ENCODE results near the gene ITPR2.
A peak's percentile ranks its signal among the peaks of the same experiment; 100 is the strongest.

Gene ITPR2

GRCh38 chr12:26345471-26346003 lies 487.5 kb downstream of the ITPR2 start:
- Mint-ChIP-seq H3K27ac (no peak overlapping the region), H3K4me1 (ENCODE audit: low read depth) (peaks cover 16% of the 10 kb centered on the region), H3K9me3 (no peaks in the 10 kb centered on the region), H3K4me3 (peak overlapping the region; percentile 34), H3K36me3 (ENCODE audit: low read depth) (no peaks in the 10 kb centered on the region), H3K27me3 (ENCODE audit: low read depth) (no peaks in the 10 kb centered on the region)

- Mint-ChIP-seq H3K9me3 (no peaks in the 10 kb centered on the region), H3K36me3 (ENCODE audit: low read depth) (peaks cover 7% of the 10 kb centered on the region), H3K4me1 (ENCODE audit: low read depth) (peaks cover 16% of the 10 kb centered on the region), H3K4me3 (no peak overlapping the region), H3K27ac (no peak overlapping the region), H3K27me3 (ENCODE audit: low read depth) (no peaks in the 10 kb centered on the region)
Measured at GRCh38 chr12:26341491-26341890, 491.5 kb downstream of the ITPR2 start.

DNA sequence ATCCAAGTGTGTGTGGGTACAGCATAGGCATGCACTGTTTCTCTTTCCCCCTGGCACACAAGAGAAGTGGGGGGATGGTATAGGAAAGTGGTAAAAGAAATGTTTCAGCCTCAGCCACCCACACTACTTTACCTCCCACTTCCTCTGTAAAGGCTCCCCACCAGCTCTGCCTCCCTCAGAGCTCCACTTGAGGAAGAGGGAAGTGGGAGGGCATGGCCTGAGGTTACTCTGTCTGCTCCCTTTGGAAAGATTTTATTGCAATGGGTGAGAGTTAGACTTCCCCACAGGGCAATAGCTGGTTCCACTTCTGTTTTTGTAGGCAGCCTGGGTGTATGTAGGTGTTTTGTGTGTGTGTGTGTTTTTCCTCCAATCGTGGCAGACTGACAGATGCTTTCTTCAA lies 492.3 kb downstream of the ITPR2 start:
- Mint-ChIP-seq H3K27me3 (ENCODE audit: low read depth) (no peaks in the 10 kb centered on the region), H3K4me1 (ENCODE audit: low read depth) (peaks cover 12% of the 10 kb centered on the region), H3K4me3 (no peak overlapping the region), H3K36me3 (ENCODE audit: low read depth) (peaks cover 7% of the 10 kb centered on the region), H3K27ac (no peak overlapping the region), H3K9me3 (no peaks in the 10 kb centered on the region)

GRCh38 chr12:26339976-26340375 lies 493.0 kb downstream of the ITPR2 start:
- Mint-ChIP-seq H3K36me3 (ENCODE audit: low read depth) (peaks cover 7% of the 10 kb centered on the region), H3K4me1 (ENCODE audit: low read depth) (peaks cover 8% of the 10 kb centered on the region), H3K9me3 (no peaks in the 10 kb centered on the region), H3K27me3 (ENCODE audit: low read depth) (no peaks in the 10 kb centered on the region), H3K27ac (no peak overlapping the region), H3K4me3 (no peak overlapping the region)

DNA sequence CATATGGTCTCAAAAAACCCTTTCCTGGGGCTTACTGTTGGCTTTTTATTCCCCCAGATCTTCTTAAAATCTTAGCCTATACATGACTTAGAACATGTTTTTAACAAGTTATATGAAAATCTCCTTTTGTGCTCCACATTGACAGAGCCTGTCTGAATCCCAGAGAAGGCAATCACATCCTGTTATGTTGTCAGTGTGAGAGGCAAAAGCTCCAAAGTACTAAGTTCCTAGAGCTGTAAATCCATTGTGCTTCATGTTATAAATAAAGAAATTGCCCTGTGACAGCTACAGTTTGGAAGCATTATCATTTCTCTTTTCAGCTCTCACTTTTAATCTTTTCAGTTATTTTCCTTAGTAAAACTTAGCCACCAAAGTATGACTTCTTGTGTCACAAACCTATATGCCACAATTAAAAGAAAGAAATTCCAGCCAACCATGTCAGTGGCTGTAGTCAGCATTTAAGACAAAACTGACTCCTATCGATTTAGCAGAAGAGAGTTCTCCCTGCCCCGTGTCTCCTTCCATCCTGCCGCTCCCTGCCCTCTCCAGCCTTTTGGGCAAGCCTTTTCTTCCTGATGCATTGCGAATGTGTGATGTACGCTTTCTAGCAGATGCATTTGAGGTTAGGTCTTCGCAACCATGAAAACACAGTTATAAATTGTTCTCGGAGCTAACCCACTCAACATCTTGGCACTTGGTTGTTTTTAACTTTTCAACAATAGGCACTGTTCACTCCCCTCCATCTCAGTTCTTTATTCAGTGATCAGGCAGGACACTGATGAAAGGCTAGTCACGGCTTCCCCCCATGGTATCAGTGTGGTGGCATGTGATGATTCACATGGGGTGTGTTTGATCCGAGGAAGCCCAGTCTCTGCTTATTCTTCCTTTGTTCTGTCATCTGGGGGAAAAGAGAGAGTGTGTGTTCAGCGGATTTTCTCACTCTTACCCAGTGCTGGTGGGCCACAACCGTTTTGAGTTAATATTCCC lies 494.1 kb downstream of the ITPR2 start:
- H3K4me3 Mint-ChIP-seq = no peak overlapping the region

GRCh38 chr12:26335651-26336050 lies 497.3 kb downstream of the ITPR2 start:
- Mint-ChIP-seq H3K4me1 (ENCODE audit: low read depth) (peaks cover 4% of the 10 kb centered on the region), H3K9me3 (no peaks in the 10 kb centered on the region), H3K4me3 (no peak overlapping the region), H3K36me3 (ENCODE audit: low read depth) (peaks cover 10% of the 10 kb centered on the region), H3K27me3 (ENCODE audit: low read depth) (no peaks in the 10 kb centered on the region), H3K27ac (no peak overlapping the region)

More for the DNA sequence above, 494.1 kb downstream of the ITPR2 start:
- Mint-ChIP-seq H3K27ac (no peak overlapping the region), H3K4me1 (ENCODE audit: low read depth) (peaks cover 8% of the 10 kb centered on the region), H3K27me3 (ENCODE audit: low read depth) (no peaks in the 10 kb centered on the region), H3K9me3 (no peaks in the 10 kb centered on the region), H3K36me3 (ENCODE audit: low read depth) (peaks cover 9% of the 10 kb centered on the region)

- peaks cover 10% of the 10 kb centered on the region for H3K36me3 Mint-ChIP-seq (ENCODE audit: low read depth)
- no peak overlapping the region for H3K4me3 Mint-ChIP-seq
- no peaks in the 10 kb centered on the region for H3K9me3 Mint-ChIP-seq
- H3K27me3 Mint-ChIP-seq (ENCODE audit: low read depth) = no peaks in the 10 kb centered on the region
- no peaks in the 10 kb centered on the region for H3K4me1 Mint-ChIP-seq (ENCODE audit: low read depth)
- no peak overlapping the region for H3K27ac Mint-ChIP-seq
Measured at GRCh38 chr12:26334621-26335124, 498.3 kb downstream of the ITPR2 start.

DNA sequence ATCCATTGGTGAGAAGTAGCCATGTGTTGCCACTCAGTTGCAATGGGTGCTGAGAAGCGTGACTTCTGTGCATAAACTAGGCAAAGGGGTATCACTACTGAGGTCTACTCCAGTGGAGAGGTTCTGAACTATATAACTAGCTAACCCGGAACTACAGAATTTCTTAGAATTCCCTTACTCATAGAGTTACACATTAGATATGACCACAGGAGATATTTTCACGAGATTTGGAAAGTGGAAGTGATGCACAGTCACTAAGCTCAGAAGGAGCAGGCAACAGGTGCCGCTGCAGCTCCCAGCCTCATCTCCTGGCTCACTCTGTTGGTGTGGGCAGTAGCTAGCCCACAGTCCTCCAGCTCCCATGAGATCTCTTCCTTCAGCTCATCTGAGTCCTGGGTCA lies 501.0 kb downstream of the ITPR2 start:
- Mint-ChIP-seq H3K27me3 (ENCODE audit: low read depth) (peaks cover 12% of the 10 kb centered on the region), H3K4me3 (no peak overlapping the region), H3K9me3 (no peaks in the 10 kb centered on the region), H3K4me1 (ENCODE audit: low read depth) (no peaks in the 10 kb centered on the region), H3K36me3 (ENCODE audit: low read depth) (peaks cover 4% of the 10 kb centered on the region), H3K27ac (no peak overlapping the region)

DNA sequence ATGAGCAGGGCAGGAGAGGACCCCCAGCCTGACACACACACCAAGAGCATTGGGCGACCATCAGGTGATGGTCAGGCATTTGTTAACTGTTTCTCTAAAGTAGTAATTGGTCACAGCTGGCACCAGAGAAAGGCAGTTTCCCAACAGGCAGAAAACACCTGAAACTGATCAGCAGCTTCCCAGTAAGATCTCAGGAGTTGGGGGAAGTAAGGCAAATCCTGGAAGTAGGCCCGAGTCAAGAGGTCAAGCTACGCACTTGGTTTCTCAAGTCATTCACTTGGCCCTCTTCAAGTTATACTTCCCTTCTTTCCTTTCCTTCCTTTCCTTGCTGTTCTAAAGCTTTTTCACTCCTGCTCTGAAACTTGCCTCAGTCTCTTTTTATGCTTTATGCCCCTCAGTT lies 501.9 kb downstream of the ITPR2 start:
- H3K9me3 Mint-ChIP-seq = no peaks in the 10 kb centered on the region
- no peak overlapping the region for H3K27ac Mint-ChIP-seq
- peaks cover 3% of the 10 kb centered on the region for H3K36me3 Mint-ChIP-seq (ENCODE audit: low read depth)
- no peak overlapping the region for H3K4me3 Mint-ChIP-seq
- peaks cover 14% of the 10 kb centered on the region for H3K27me3 Mint-ChIP-seq (ENCODE audit: low read depth)
- no peaks in the 10 kb centered on the region for H3K4me1 Mint-ChIP-seq (ENCODE audit: low read depth)

DNA sequence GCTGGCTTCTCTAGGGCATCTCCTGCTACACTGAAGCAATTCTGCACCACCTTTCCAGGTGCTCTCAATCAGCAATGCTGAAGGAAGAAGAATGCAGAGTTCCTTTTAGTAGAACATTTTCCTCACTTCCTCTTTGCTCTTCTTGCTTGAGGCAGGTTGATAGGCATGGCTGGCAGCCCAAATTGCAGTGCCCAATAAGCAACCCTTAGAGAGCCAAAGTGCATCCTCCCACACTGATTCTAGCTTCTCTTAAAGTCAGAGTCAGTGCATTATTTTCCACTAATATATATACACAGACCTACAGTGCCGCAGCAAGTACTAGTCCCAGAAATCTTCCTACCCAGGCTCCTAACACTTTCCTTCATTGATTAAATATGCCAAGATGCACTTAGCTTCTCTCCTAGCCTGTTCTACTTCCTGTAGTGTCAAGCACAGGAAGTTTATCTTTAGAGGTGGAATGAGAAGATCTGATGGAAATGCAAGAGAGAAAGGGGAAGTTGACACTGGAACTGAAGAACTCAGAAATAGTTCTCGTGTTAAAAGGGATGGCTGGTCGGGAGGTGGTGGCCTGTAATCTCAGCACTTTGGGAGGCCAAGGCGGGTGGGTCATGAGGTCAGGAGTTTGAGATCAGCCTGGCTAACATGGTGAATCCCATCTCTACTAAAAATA lies 504.9 kb downstream of the ITPR2 start:
- Mint-ChIP-seq H3K4me3 (no peak overlapping the region), H3K4me1 (ENCODE audit: low read depth) (no peaks in the 10 kb centered on the region), H3K27me3 (ENCODE audit: low read depth) (peaks cover 17% of the 10 kb centered on the region), H3K36me3 (ENCODE audit: low read depth) (no peaks in the 10 kb centered on the region), H3K9me3 (no peaks in the 10 kb centered on the region), H3K27ac (no peak overlapping the region)

GRCh38 chr12:26323673-26324072 lies 509.3 kb downstream of the ITPR2 start:
- H3K36me3 Mint-ChIP-seq (ENCODE audit: low read depth) = no peaks in the 10 kb centered on the region
- H3K27ac Mint-ChIP-seq = no peak overlapping the region
- H3K9me3 Mint-ChIP-seq = peaks cover 7% of the 10 kb centered on the region
- H3K4me1 Mint-ChIP-seq (ENCODE audit: low read depth) = no peaks in the 10 kb centered on the region
- H3K27me3 Mint-ChIP-seq (ENCODE audit: low read depth) = peaks cover 15% of the 10 kb centered on the region
- H3K4me3 Mint-ChIP-seq = no peak overlapping the region

GRCh38 chr12:26319511-26319910 lies 513.5 kb downstream of the ITPR2 start:
- H3K27ac Mint-ChIP-seq = no peak overlapping the region
- H3K9me3 Mint-ChIP-seq = peaks cover 7% of the 10 kb centered on the region
- no peaks in the 10 kb centered on the region for H3K36me3 Mint-ChIP-seq (ENCODE audit: low read depth)
- no peak overlapping the region for H3K4me3 Mint-ChIP-seq
- H3K4me1 Mint-ChIP-seq (ENCODE audit: low read depth) = peaks cover 2% of the 10 kb centered on the region
- peaks cover 5% of the 10 kb centered on the region for H3K27me3 Mint-ChIP-seq (ENCODE audit: low read depth)

DNA sequence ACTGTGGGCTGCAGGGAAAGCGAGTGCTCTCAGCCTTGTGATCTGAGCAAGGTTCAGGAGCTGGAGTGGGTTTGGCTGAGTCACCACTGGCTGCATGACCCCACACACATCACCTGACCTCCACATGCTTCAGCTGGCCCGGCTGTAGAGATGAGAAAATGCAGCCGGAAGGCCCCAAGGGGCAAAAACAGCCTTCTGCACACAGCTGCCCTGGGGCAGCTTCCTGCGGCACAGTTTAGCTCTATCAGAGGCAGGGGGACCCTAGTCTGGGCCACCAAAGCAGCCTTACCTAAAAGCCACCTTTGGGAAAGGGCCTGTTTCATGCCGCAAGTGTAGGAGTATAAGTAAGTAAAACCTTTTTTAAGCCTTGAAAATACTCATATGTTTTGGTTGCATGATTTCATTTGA lies 514.3 kb downstream of the ITPR2 start:
- Mint-ChIP-seq H3K4me3 (no peak overlapping the region), H3K27me3 (ENCODE audit: low read depth) (peaks cover 6% of the 10 kb centered on the region), H3K4me1 (ENCODE audit: low read depth) (peaks cover 2% of the 10 kb centered on the region), H3K9me3 (peaks cover 8% of the 10 kb centered on the region), H3K36me3 (ENCODE audit: low read depth) (no peaks in the 10 kb centered on the region), H3K27ac (no peak overlapping the region)

DNA sequence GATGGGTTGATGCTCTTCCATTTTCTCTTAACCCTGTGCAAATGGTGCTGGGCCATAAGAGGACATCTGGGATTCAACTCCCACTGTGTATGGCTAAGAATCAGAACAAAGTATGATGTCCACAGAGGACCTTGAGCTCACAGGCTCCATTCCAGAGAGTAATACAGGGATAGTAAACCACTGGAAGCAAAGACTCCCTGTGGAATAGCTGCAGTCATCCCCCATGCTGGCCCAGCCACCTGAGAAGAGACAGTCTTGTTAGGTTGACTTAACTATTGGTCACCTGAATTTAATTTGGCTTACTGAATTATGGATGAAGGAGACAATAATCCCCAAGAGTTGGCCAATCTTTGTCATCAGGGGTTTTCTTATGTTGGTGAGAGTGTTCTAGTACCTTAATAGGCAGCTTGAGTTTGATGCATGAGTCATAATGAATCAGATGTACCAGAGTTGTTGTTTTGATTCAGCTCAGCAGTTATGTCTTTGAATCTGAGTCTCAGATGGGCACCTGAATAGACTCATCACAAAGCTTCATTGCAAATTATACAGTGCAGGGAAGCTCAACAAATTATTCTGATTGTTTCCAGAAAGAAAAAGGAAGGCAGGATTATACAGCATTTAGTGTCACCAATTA lies 514.9 kb downstream of the ITPR2 start:
- peaks cover 14% of the 10 kb centered on the region for H3K9me3 Mint-ChIP-seq
- no peak overlapping the region for H3K4me3 Mint-ChIP-seq
- no peak overlapping the region for H3K27ac Mint-ChIP-seq
- H3K36me3 Mint-ChIP-seq (ENCODE audit: low read depth) = no peaks in the 10 kb centered on the region
- H3K4me1 Mint-ChIP-seq (ENCODE audit: low read depth) = peaks cover 2% of the 10 kb centered on the region
- H3K27me3 Mint-ChIP-seq (ENCODE audit: low read depth) = peaks cover 12% of the 10 kb centered on the region
